Mucosa of stomach (tissue), 1 donor: ENCODE measurements around the gene NKAIN2.
"Not testable (repeated sequence)": the region's sequence is repeated elsewhere in the genome, so short reads cannot be mapped to it uniquely, and the experiment has no call there.

Experiments
- H3K27me3 ChIP-seq: one replicate; pipeline ENCODE4 v1.7.0; 2013; ENCODE audit warnings: mild to moderate bottlenecking, low read length; ENCODE audit not compliant: control insufficient read depth, insufficient read depth
- H3K36me3 ChIP-seq: one replicate; pipeline ENCODE4 v1.7.0; 2013; ENCODE audit warnings: low read length; ENCODE audit not compliant: control insufficient read depth, insufficient read depth
- H3K4me1 ChIP-seq: one replicate; pipeline ENCODE4 v1.7.0; 2013; ENCODE audit warnings: mild to moderate bottlenecking, low read length; ENCODE audit not compliant: control insufficient read depth, insufficient read depth
- H3K4me3 ChIP-seq: one replicate; pipeline ENCODE4 v1.7.0; 2013; ENCODE audit warnings: low read length
- H3K9ac ChIP-seq: one replicate; pipeline ENCODE4 v1.7.0; 2013; ENCODE audit warnings: mild to moderate bottlenecking, low read length, moderate library complexity
- H3K9me3 ChIP-seq: one replicate; pipeline ENCODE4 v1.7.0; 2013; ENCODE audit warnings: mild to moderate bottlenecking, low read length, moderate library complexity; ENCODE audit not compliant: control insufficient read depth
- donor health status: Pancreatic carcinoma.

NKAIN2 gene

DNA sequence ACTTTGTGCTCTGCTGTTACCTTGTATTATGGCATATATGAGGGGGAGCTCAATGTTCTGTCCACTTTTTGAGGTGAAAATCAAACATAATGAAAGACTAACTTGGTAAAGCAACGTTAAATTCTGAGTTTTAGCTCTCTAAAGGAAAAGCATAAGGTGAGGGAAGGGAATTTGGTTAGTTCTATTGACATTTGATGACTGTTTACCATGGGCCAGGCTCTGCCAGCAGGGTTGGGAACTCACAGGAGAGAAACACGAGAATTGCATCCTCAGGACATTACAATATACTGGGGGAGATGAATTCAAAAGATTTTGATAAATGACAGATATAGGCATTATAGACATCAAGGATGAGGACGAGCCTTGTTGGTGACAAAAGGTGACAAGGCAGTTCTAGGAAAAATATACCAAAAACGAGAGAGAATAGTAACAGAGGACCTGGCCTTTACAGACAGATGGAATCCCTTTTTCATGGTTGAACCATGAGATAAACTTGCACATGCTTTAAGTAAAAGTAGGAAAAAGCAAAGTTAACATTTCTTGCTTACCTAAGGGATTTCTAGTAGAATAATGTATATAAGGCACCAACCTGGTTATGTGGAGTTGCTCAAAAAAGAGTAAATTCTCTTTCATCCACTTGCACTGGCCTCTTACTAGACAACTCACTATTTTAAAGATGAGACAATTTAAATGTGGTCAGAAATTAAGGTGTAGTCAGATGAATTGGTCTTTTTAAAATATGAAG is 191.4 kb downstream of the NKAIN2 start:
- Histone ChIP-seq H3K27me3 (no peaks in the 10 kb centered on the region), H3K9ac (no peak overlapping the region), H3K4me1 (no peaks in the 10 kb centered on the region), H3K4me3 (no peak overlapping the region), H3K9me3 (no peaks in the 10 kb centered on the region), H3K36me3 (no peaks in the 10 kb centered on the region)

DNA sequence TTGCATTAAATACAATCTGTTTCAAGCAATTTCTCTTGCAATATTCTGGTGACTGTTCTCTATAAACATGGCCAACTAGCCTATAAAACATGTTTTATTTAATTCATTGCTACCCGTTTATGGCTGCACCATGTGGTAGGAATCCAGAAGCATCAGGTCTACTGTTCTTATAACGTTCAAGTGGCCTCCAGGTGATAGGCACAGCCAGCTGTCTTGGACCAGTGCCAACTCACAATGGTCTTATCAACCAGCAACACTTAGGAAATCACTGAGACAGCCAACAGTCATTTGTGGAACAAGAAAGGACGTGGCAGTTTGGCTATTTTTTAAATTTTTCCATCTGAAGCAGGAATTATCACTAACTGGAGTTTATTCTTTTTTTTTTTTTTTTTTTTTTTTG is 193.6 kb downstream of the NKAIN2 start:
- no peaks in the 10 kb centered on the region for H3K4me1 ChIP-seq
- no peaks in the 10 kb centered on the region for H3K27me3 ChIP-seq
- H3K9ac ChIP-seq = no peak overlapping the region
- no peaks in the 10 kb centered on the region for H3K9me3 ChIP-seq
- H3K36me3 ChIP-seq = no peaks in the 10 kb centered on the region
- no peak overlapping the region for H3K4me3 ChIP-seq

DNA sequence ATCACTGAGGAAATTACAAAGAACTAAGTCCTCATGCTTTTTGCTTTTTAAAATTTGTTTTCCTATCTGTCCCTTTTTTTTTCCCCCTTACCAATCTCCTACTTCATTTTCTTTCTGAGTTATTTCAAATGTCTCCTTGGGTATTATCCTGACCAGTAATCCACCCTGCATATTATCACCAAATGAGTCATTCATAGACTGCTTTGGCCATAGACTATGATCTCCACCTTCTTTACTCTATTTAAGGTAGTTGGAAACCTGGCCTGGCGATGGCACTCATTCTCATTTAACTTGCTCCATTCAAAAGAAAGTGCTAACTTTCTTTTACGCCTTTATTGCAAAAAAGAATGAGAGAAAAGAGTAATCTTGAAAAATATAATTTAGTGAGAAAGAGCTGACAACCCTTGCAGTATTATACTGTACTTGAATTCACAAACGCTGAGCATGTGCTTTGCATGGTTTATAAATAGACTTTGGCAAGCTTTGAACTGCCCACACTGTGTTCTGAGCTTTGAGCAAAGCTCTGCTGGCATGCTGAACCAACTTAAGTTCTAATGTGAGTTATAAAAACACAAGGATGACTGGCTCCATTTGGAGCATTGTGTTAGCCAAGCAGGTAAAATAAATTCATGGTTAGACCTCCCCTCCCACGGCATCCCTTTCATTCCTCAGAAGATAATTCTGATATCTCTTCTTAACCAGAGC is 198.9 kb downstream of the NKAIN2 start:
- Histone ChIP-seq H3K4me1 (no peaks in the 10 kb centered on the region), H3K9ac (no peak overlapping the region), H3K27me3 (no peaks in the 10 kb centered on the region), H3K36me3 (no peaks in the 10 kb centered on the region), H3K9me3 (no peaks in the 10 kb centered on the region), H3K4me3 (no peak overlapping the region)

DNA sequence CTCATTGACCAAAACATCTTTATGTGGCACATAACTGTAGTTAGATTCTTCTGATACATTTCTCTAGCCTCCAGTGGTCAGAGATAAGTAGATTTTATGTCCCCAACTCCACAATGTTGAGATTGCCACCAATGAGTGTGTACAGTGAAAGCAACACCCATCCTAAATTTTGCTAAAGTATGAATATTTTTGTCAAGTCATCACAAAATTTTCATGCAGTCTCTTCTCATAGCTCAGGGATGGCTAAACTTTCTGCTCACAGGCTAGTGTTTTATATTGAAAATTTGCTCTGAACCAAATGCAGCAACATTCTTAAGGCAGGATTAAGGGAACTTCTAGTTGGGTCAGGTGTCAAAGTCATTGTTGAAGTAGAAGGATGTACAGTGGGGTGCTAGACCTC is 203.6 kb downstream of the NKAIN2 start:
- Histone ChIP-seq H3K9ac (no peak overlapping the region), H3K4me1 (no peaks in the 10 kb centered on the region), H3K4me3 (no peak overlapping the region), H3K27me3 (no peaks in the 10 kb centered on the region), H3K9me3 (no peaks in the 10 kb centered on the region), H3K36me3 (no peaks in the 10 kb centered on the region)

DNA sequence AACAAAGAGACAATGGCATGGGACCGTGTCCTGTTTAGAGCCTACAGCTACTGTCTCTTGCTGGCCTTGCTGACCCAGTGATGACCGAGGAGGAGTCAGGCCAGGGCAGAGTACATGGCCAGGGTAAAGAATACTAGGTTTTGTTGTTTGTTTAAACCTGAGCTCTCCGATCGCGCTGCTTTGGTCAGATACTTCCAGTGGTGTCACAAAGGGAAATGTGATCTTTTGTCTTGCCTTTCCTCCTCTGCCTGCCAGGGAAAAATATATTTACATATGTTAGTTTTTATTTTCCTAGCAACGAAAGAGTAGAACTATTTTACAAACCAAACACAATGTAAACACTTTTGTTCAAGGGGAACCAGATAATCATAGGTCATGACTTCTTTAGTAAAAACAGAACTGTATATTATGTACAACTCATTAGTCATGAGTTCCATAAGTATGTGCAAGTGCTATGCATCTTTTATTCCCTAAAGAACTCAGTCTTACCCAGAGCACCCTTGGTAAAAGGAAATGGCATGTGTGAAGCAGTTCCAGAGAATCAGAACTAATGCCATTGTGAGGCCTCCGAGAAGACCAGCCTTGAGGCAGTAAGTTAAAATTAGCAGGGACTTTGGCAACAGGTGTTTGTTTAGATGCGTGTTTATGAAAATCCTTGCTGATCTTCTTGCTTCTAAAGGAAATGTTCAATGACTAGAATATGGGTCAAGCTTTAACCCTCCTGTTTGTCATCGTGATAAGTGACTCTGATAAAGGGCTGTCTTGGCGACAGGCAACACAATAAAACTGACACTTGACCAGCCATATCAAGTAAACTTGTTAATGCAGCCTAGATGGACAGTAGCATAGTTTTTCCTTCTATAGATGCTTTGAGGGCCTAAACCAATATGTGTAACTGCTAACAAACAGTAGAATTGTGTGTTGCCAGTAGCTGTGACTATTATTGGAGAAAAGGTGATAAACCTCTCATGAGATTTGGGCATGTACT is 204.6 kb downstream of the NKAIN2 start:
- no peaks in the 10 kb centered on the region for H3K9me3 ChIP-seq
- H3K4me3 ChIP-seq = no peak overlapping the region
- no peak overlapping the region for H3K9ac ChIP-seq
- H3K36me3 ChIP-seq = no peaks in the 10 kb centered on the region
- no peaks in the 10 kb centered on the region for H3K4me1 ChIP-seq
- no peaks in the 10 kb centered on the region for H3K27me3 ChIP-seq

DNA sequence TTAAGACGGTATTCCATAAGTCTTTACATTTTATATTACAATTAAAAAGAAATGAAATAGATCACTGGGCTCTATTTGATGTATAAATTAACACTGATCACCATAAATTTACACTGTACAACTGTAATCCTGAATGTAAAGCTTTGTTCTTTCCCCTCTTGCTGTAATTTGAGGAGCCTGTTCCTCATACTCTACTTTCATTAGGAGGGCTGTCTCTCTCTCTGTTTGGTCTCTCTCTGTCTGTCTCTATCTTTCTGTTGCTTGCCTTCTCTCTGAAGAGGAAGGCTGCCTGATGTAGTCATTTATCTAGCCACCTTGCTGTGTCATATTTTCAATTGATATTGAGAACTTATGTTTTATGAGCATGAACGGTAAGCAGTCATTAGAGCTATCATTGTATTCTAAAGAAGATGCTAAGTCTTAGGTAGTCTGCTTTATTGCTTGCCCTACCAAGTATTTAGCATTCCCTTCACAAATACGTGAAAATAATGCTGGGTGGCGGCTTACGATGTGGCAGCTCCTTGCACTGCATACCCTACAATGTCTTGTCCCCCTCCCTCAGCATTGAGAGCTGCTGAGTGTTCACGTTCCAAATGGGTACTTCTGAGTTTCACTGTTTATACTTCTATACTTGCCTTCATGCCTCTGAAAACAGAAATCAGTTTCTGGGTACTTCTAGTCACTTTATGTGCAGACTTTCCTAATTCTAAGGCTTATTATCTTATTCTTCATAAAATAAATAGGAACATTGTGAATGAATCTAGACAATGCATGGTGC is 205.5 kb downstream of the NKAIN2 start:
- no peaks in the 10 kb centered on the region for H3K9me3 ChIP-seq
- no peak overlapping the region for H3K4me3 ChIP-seq
- H3K9ac ChIP-seq = no peak overlapping the region
- no peaks in the 10 kb centered on the region for H3K27me3 ChIP-seq
- no peaks in the 10 kb centered on the region for H3K36me3 ChIP-seq
- no peaks in the 10 kb centered on the region for H3K4me1 ChIP-seq

DNA sequence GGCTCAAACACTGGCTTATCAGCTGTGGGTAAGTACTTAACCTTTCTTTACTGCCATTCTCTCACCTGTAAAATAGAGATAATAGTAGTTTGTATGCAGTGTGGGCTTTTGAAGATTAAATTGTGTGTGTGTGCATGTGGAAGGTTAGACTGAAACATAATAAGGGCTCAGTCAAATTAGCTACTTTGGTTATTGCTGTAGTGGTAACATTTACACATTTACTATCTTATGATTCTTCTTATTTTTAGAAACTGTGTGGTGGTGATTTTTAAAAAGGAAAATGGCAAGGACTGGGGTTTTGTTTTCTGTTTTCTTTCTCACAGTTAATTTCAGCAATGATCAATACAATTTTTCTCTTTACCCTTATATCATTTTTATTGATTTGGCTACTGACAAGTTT is 206.9 kb downstream of the NKAIN2 start:
- H3K9ac ChIP-seq = no peak overlapping the region
- no peaks in the 10 kb centered on the region for H3K27me3 ChIP-seq
- no peaks in the 10 kb centered on the region for H3K36me3 ChIP-seq
- H3K9me3 ChIP-seq = no peaks in the 10 kb centered on the region
- no peaks in the 10 kb centered on the region for H3K4me1 ChIP-seq
- H3K4me3 ChIP-seq = no peak overlapping the region

DNA sequence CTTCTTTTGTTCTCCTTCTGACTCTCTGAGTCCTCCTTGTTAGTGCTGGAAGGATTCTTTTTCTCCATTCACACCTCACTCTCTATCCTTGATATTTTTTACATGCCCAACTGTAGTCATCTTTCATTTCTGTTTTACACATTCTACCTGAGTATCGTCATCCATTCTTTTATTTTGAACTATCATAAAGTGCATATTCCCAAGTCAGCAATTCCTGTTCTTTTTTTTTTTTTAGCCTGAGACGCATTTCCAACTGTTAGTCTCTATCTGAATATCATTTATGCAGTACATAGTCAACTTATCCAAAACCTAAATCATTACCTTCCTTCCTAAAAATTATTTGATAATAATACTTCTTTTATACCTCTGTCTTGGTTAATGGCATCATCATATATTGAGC is 207.5 kb downstream of the NKAIN2 start:
- H3K9ac ChIP-seq = no peak overlapping the region
- no peaks in the 10 kb centered on the region for H3K36me3 ChIP-seq
- H3K4me3 ChIP-seq = no peak overlapping the region
- H3K4me1 ChIP-seq = no peaks in the 10 kb centered on the region
- H3K9me3 ChIP-seq = no peaks in the 10 kb centered on the region
- no peaks in the 10 kb centered on the region for H3K27me3 ChIP-seq

DNA sequence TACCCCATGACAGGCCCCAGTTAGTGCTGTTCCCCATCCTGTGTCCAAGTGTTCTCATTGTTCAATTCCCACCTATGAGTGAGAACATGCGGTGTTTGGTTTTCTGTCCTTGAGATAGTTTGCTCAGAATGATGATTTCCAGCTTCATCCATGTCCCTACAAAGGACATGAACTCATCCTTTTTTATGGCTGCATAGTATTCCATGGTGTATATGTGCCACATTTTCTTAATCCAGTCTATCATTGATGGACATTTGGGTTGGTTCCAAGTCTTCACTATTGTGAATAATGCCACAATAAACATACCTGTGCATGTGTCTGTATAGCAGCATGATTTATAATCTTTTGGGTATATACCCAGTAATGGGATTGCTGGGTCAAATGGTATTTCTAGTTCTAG is 218.4 kb downstream of the NKAIN2 start:
- H3K4me3 ChIP-seq, H3K4me1 ChIP-seq, H3K36me3 ChIP-seq, H3K9me3 ChIP-seq, H3K27me3 ChIP-seq, H3K9ac ChIP-seq: not testable (repeated sequence)

DNA sequence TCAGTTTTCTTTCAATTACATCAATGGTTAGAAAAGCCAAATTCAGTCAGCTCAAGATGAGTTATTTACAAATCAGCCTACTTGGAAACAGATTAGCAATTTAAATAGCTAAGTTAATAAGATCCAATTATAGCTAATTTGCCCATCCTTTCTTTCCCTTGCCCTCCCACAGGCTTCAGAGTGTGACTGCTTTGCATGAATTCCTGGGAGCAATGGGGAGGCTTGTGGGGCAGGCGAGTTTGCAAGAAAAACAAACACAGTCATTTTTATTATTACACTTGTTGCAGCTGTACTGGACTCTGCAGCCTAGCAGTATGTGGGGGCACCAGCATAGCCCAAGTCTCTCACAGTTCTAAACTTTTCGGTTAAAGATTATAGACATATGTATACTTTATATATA is 219.0 kb downstream of the NKAIN2 start:
- Histone ChIP-seq H3K9ac (no peak overlapping the region), H3K4me3 (no peak overlapping the region), H3K4me1 (no peaks in the 10 kb centered on the region), H3K27me3 (no peaks in the 10 kb centered on the region), H3K9me3 (no peaks in the 10 kb centered on the region), H3K36me3 (no peaks in the 10 kb centered on the region)

DNA sequence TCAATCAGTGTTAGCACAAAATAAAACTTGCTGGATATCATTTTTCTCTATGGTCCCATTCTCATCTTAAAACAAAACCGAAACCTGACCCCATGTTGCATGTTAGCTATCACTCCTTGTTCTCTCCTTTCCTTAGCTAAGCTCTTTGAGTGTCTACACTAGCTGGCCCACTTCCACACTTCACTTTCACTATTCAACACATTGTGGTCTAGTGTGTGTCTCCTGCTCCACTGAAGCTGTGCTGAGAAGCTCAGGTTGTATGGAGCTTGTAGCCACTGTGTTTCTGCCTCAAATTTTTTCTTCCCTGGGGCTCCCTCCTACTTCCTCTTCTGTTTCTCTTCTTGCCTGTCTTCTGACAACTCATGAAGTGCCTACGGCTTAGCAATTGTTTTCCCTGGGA is 223.0 kb downstream of the NKAIN2 start:
- Histone ChIP-seq H3K9me3 (no peaks in the 10 kb centered on the region), H3K27me3 (no peaks in the 10 kb centered on the region), H3K9ac (no peak overlapping the region), H3K36me3 (no peaks in the 10 kb centered on the region), H3K4me3 (no peak overlapping the region), H3K4me1 (no peaks in the 10 kb centered on the region)
